GM12878 (cell line): ENCODE results near the gene ANKRD33. TPM values are rescaled to one million over a fixed set of nuclear protein-coding genes. Genes with fewer than 3 reads are reported as not detected.

ENCODE experiments used
- ATAC-seq: fragments of 200-7000 bp; cut with Tn5 transposase; 3 replicates; pipeline ENCODE4 v1.9.1; 2020; ENCODE audit warnings: mild to moderate bottlenecking, moderate library complexity
- BruUV-seq: library from RNA; stranded (reverse); fragments of 400-500 nt; replicated peaks from 2 replicates; lab custom pipeline; 2021; lab: Mats Ljungman, UMichigan
- CTCF ChIA-PET: fragments of 300-600 bp; sonication (Branson Sonifier 250); formaldehyde crosslinking; extraction: SDS; loops from one replicate; lab custom pipeline; 2021; ENCODE audit warnings: inconsistent platforms; lab: Yijun Ruan, JAX
- POLR2A ChIA-PET: fragments of 350-600 bp; formaldehyde crosslinking; extraction: SDS; loops from one replicate; lab custom pipeline; 2021; ENCODE audit warnings: inconsistent platforms; lab: Charles Lee
- RAD21 ChIA-PET: fragments of 300-600 bp; sonication (Branson Sonifier 250); formaldehyde crosslinking; loops from one replicate; lab custom pipeline; 2023; ENCODE audit warnings: antibody characterized with exemption; ENCODE audit not compliant: unreplicated experiment; lab: Charles Lee
- SMC1A ChIA-PET: fragments of 300-600 bp; sonication (Branson Sonifier 250); formaldehyde crosslinking; loops from one replicate; lab custom pipeline; 2023; ENCODE audit not compliant: unreplicated experiment, uncharacterized antibody; lab: Charles Lee
- DNase-seq: peaks from one replicate; pipeline ENCODE4 v3.0.0-alpha.2; 2011; ENCODE audit warnings: low read depth, low spot score
- FAIRE-seq: peaks from 3 replicates; lab custom pipeline; 2011; peaks lifted over from hg19 to GRCh38; lab: Jason Lieb, UNC
- H2AFZ ChIP-seq: 2 replicates; pipeline ENCODE4 v1.6.0; 2011; ENCODE audit warnings: low read depth, low read length, control low read depth; ENCODE audit not compliant: control insufficient read depth
- H3K27ac ChIP-seq: 2 replicates; pipeline ENCODE4 v1.5.1; 2011; ENCODE audit warnings: control low read depth; ENCODE audit not compliant: control insufficient read depth, insufficient read depth
- H3K27me3 ChIP-seq, 2 experiments: replicated peaks in 1 of 2; 2 replicates each; pipeline versions ENCODE4 v1.6.0 to v1.6.1; 2011; ENCODE audit warnings: low read length in 1 of 2; ENCODE audit not compliant: control insufficient read depth in 2 of 2, insufficient read depth in 2 of 2
- H3K36me3 ChIP-seq, 2 experiments: 2 replicates each; pipeline ENCODE4 v1.5.1; 2011; ENCODE audit warnings: low read length in 1 of 2; ENCODE audit not compliant: control insufficient read depth in 2 of 2, insufficient read depth in 2 of 2
- H3K4me1 ChIP-seq: 2 replicates; pipeline ENCODE4 v1.6.1; 2011; ENCODE audit warnings: mild to moderate bottlenecking, low read length, moderate library complexity, mixed read lengths; ENCODE audit not compliant: control insufficient read depth, insufficient read depth
- H3K4me2 ChIP-seq: 2 replicates; pipeline ENCODE4 v1.6.0; 2011; ENCODE audit warnings: control low read depth; ENCODE audit not compliant: control insufficient read depth, insufficient read depth
- H3K4me3 ChIP-seq: fragments of 200-600 bp; sonication (generic); 2 replicates; pipeline ENCODE4 v1.5.1; 2016
- H3K79me2 ChIP-seq: 2 replicates; pipeline ENCODE4 v1.6.0; 2011; ENCODE audit warnings: low read length; ENCODE audit not compliant: control insufficient read depth, insufficient read depth
- H3K9ac ChIP-seq: 2 replicates; pipeline ENCODE4 v1.8.0; 2011; ENCODE audit warnings: low read length, control low read depth, mixed read lengths; ENCODE audit not compliant: control insufficient read depth, insufficient read depth
- H3K9me3 ChIP-seq: replicated peaks from 3 replicates; pipeline ENCODE4 v1.5.1; 2011; ENCODE audit warnings: mild to moderate bottlenecking, low read length; ENCODE audit not compliant: control insufficient read depth, insufficient read depth
- H4K20me1 ChIP-seq: 2 replicates; pipeline ENCODE4 v1.6.0; 2011; ENCODE audit not compliant: control insufficient read depth, insufficient read depth
- CBFB ChIP-seq: IDR thresholded peaks from 2 replicates; pipeline ENCODE4 v1.6.1; 2016; ENCODE audit warnings: antibody characterized with exemption, low read depth
- CBX3 ChIP-seq: fragments of 200-600 bp; sonication (generic); IDR thresholded peaks from 2 replicates; pipeline ENCODE4 v1.6.1; 2016; ENCODE audit warnings: low read depth, borderline replicate concordance
- EED ChIP-seq: sonication (generic); IDR thresholded peaks from 2 replicates; pipeline ENCODE4 v1.6.1; 2016; ENCODE audit warnings: antibody characterized with exemption, low read depth
- LARP7 ChIP-seq: fragments of 450-650 bp; IDR thresholded peaks from 2 replicates; pipeline ENCODE4 v1.6.1; 2017; ENCODE audit warnings: mild to moderate bottlenecking
- MXI1 ChIP-seq: fragments of 150-350 bp; IDR thresholded peaks from 2 replicates; pipeline ENCODE4 v1.6.1; 2011; ENCODE audit warnings: low read depth, mild to moderate bottlenecking, inconsistent platforms, low read length, improper control_type of control experiment
- MYB ChIP-seq: fragments of 150-350 bp; IDR thresholded peaks from 2 replicates; pipeline ENCODE4 v1.6.1; 2014; ENCODE audit warnings: mild to moderate bottlenecking, low read depth, low read length, borderline replicate concordance
- NFIC ChIP-seq: IDR thresholded peaks from 2 replicates; pipeline ENCODE4 v1.6.1; 2012; ENCODE audit warnings: low read depth, mild to moderate bottlenecking, inconsistent platforms, low read length, moderate library complexity
- NFYA ChIP-seq: IDR thresholded peaks from 2 replicates; pipeline ENCODE4 v1.6.1; 2011; ENCODE audit warnings: low read depth, mild to moderate bottlenecking, low read length, improper control_type of control experiment, borderline replicate concordance
- POLR2AphosphoS2 ChIP-seq: IDR thresholded peaks from 2 replicates; pipeline ENCODE4 v1.6.1; 2011; ENCODE audit warnings: low read depth, mild to moderate bottlenecking, low read length, improper control_type of control experiment, moderate library complexity
- PRDM15 ChIP-seq: fragments of 450-650 bp; formaldehyde crosslinking; IDR thresholded peaks from 2 replicates; pipeline ENCODE4 v1.4.0; 2020; ENCODE audit warnings: mild to moderate bottlenecking, moderate library complexity
- RAD21 ChIP-seq: IDR thresholded peaks from 2 replicates; pipeline ENCODE4 v1.6.1; 2011; ENCODE audit warnings: mild to moderate bottlenecking, low read depth, low read length, moderate library complexity; ENCODE audit not compliant: insufficient read depth
- SREBF2 ChIP-seq: IDR thresholded peaks from 2 replicates; pipeline ENCODE4 v1.6.1; 2012; ENCODE audit warnings: mild to moderate bottlenecking, low read length
- TAF1 ChIP-seq: IDR thresholded peaks from 2 replicates; pipeline ENCODE4 v1.6.1; 2011; ENCODE audit warnings: mild to moderate bottlenecking, low read depth, low read length, borderline replicate concordance
- YBX1 ChIP-seq: fragments of 450-650 bp; IDR thresholded peaks from 2 replicates; pipeline ENCODE4 v1.6.1; 2016; ENCODE audit warnings: antibody characterized with exemption
- ZBTB11 ChIP-seq: fragments of 450-650 bp; formaldehyde crosslinking; IDR thresholded peaks from 2 replicates; pipeline ENCODE4 v1.5.0; 2022; ENCODE audit warnings: mild to moderate bottlenecking, missing genetic modification characterization
- ZBTB33 ChIP-seq: fragments of 450-650 bp; IDR thresholded peaks from 2 replicates; pipeline ENCODE4 v1.6.1; 2017; ENCODE audit warnings: mild to moderate bottlenecking
- ZNF24 ChIP-seq: fragments of 450-650 bp; IDR thresholded peaks from 2 replicates; pipeline ENCODE4 v1.6.1; 2017; ENCODE audit warnings: antibody characterized with exemption, mild to moderate bottlenecking
- WGBS: methylation state at CpG from one replicate; pipeline ENCODE4 v1.1.6; 2016; ENCODE audit warnings: low lambda C conversion rate; ENCODE audit not compliant: insufficient replicate concordance, insufficient coverage; ENCODE audit errors: missing lambda C conversion rate; 5-methylcytosine and 5-hydroxymethylcytosine counted together
- in situ Hi-C: fragments of 300-500 bp; cut with MboI; formaldehyde crosslinking; loops from 9 replicates; pipeline ENCODE4 v1.14.3; 2018; ENCODE audit warnings: mixed read lengths
- intact Hi-C: fragments of 100-400 bp; cut with micrococcal nuclease; formaldehyde crosslinking; loops from one replicate; pipeline ENCODE4 v1.14.2; 2022; ENCODE audit not compliant: unreplicated experiment
- polyA plus RNA-seq, 11 experiments: library from polyadenylated mRNA; depleted of rRNA in 4 of 11; unstranded in 6 of 11; stranded (reverse) in 5 of 11; fragments of >200 nt; fragmentation: Nextera tagmentation in 4 of 11; fragmentation: Illumina TruSeq in 1 of 11; extraction: Ambion mirVana in 4 of 11; extraction: Trizol in 1 of 11; gene quantifications; 1 replicate in 1 of 11; 2 replicates in 10 of 11; pipeline versions ENCODE4 v1.2.1 to v1.2.3, GENCODE V29; 2011 to 2016; ENCODE audit warnings: inconsistent platforms in 2 of 11, missing spikeins in 2 of 11, low read depth in 1 of 11
- total RNA-seq, 4 experiments: library from RNA; depleted of rRNA in 3 of 4; stranded (reverse); fragments of >200 nt in 3 of 4; fragmentation: Illumina TruSeq in 1 of 4; extraction: Trizol in 1 of 4; gene quantifications; 2 replicates each; pipeline versions ENCODE4 v1.2.1 to v1.2.3, GENCODE V29; 2013 to 2021

The ANKRD33 gene
- total and polyA plus RNA-seq, 10 of the 15 experiments (the other 5 are each of a cell fraction or from before 2014, with no cell fraction given): not detected

GRCh38 chr12:51883998-51884675 is 3.8 kb upstream of the ANKRD33 start:
- no peaks in the 10 kb centered on the region for H3K4me1 ChIP-seq
- ChIA-PET RAD21 (no interaction called here), SMC1A (no interaction called here), CTCF (no interaction called here), POLR2A (no interaction called here)
- no peak overlapping the region for H3K27ac ChIP-seq
- DNase-seq (no peak), ATAC-seq (no peak), FAIRE-seq (no peak)
- no peaks in the 10 kb centered on the region for H3K79me2 ChIP-seq
- no peak overlapping the region for H3K9ac ChIP-seq
- in situ Hi-C loops (no loop called here), intact Hi-C loops (no loop called here)
- no peaks in the 10 kb centered on the region for H3K27me3 ChIP-seq
- BruUV-seq: no TSS peak
- 40% methylated on average over 4 of the region's 4 CpGs for WGBS
- TF ChIP-seq MXI1 (no peak), LARP7 (no peak), SREBF2 (no peak), ZNF24 (no peak), NFYA (no peak), NFIC (no peak), ZBTB11 (no peak), MYB (no peak), TAF1 (no peak), ZBTB33 (no peak), EED (no peak), CBFB (no peak), RAD21 (no peak), PRDM15 (no peak), YBX1 (no peak), CBX3 (no peak), POLR2AphosphoS2 (no peak)
- no peak overlapping the region for H3K4me3 ChIP-seq
- H2AFZ ChIP-seq: no peak overlapping the region
- no peak overlapping the region for H3K4me2 ChIP-seq
- H3K9me3 ChIP-seq: no peaks in the 10 kb centered on the region; the same call in 2 of the 3 replicates
- no peaks in the 10 kb centered on the region for H3K36me3 ChIP-seq
- no peaks in the 10 kb centered on the region for H4K20me1 ChIP-seq
